ENCODE results near the gene COX6B1.

DNA sequence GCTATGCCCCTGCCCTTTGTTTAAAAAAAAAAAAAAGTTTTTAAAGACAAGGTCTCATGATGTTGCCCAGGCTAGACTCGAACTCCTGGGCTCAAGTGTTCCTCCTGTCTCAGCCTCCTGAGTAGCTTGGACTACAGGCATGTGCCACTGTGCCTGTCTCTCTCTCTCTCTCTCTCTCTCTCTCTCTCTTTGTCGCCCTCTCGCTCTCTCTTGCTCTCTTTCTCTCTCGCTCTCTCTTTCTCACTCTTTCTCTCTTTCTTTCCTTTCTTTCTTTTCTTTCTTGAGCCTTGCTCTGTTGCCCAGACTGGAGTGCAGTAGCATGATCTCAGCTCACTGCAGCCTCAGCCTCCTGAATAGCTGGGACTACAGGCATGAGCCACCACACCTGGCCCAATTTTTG, 7.5 kb downstream of the COX6B1 start:
- TF ChIP-seq, protein P1, sequence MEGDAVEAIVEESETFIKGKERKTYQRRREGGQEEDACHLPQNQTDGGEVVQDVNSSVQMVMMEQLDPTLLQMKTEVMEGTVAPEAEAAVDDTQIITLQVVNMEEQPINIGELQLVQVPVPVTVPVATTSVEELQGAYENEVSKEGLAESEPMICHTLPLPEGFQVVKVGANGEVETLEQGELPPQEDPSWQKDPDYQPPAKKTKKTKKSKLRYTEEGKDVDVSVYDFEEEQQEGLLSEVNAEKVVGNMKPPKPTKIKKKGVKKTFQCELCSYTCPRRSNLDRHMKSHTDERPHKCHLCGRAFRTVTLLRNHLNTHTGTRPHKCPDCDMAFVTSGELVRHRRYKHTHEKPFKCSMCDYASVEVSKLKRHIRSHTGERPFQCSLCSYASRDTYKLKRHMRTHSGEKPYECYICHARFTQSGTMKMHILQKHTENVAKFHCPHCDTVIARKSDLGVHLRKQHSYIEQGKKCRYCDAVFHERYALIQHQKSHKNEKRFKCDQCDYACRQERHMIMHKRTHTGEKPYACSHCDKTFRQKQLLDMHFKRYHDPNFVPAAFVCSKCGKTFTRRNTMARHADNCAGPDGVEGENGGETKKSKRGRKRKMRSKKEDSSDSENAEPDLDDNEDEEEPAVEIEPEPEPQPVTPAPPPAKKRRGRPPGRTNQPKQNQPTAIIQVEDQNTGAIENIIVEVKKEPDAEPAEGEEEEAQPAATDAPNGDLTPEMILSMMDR (IDR thresholded peaks at IDR 0.05; ENCODE audit: borderline replicate concordance, extremely low read depth, low read length, poor library complexity, severe bottlenecking) = no peak
- no peak for TF ChIP-seq EZH2 (IDR thresholded peaks at IDR 0.05; ENCODE audit: borderline replicate concordance, low read depth, low read length, severe bottlenecking)

All from DND-41 (cell line).